Stimulated activated CD4-positive, alpha-beta T cell treated with anti-CD3 and anti-CD28 coated beads, TNF-alpha, amount 100 ng/mL, for 24 hours (primary cell): Measurements from ENCODE around the gene PRSS27.

Experiments
- DNase-seq, 3 experiments: peaks; one replicate each; pipeline ENCODE4 v3.0.0-alpha.2; 2020; ENCODE audit warnings: low read depth in 3 of 3

The PRSS27 gene

DNA sequence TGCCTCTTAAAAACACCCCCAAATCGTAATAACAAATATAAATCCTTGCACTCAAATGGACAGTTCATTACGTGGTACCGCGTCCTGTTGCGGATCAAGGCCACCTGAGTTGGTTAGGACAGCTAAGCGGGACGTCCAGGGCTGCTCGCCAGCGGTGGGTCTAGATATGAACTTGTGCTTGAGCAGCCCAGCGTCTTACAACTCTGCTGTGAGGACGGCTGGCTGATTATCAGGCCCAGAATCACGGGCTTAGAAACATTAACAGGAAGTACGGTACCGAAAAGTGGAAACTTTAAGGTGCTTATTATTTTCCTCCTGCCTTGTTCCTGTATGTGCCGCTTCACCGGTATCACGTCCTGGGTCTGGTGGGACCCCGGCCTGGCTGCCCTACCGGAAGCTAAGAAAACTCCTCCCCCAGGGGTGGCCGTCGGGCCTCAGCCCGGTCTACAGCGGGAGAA lies 31.6 kb upstream of the PRSS27 start:
- DNase-seq: no peak

DNA sequence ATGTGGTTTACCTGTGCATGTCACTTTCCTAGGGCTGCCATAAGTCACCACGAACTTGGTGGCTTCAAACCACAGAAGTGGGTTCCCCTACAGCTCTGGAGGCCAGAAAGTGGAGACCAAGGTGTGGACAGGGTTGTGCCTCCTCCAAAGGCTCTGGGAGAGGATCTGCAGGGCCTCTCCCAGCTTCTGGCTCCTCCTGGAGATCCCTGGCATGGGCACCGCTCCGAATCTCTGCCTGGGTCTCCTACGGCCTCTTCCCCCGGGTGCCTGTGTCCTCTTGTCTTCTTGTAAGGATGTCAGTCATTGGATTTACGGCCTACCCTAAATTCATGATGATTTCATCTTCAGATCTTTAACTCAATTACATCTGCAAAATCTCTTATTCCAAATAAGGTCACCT lies 29.9 kb upstream of the PRSS27 start:
- DNase-seq: no peak

DNA sequence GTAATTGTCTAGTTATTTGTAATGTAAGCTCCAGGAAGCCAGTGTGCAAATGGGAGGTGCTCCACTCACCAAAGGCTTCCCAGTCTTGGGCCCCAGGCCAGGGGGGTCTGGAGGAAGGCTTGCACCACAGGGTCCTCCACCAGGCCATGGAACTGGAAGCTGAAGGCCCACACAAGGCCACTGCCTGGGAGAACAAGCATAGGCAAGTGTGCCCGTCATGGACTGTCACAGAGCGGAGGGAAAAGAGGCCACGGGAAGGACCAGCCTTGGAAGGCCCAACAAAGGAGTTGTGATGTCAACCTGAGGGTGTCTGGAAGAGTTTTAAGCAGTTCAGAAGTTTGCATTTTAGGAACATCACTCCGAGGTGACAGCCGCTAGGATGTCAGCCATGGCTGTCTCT lies 29.5 kb upstream of the PRSS27 start:
- no peak for DNase-seq

DNA sequence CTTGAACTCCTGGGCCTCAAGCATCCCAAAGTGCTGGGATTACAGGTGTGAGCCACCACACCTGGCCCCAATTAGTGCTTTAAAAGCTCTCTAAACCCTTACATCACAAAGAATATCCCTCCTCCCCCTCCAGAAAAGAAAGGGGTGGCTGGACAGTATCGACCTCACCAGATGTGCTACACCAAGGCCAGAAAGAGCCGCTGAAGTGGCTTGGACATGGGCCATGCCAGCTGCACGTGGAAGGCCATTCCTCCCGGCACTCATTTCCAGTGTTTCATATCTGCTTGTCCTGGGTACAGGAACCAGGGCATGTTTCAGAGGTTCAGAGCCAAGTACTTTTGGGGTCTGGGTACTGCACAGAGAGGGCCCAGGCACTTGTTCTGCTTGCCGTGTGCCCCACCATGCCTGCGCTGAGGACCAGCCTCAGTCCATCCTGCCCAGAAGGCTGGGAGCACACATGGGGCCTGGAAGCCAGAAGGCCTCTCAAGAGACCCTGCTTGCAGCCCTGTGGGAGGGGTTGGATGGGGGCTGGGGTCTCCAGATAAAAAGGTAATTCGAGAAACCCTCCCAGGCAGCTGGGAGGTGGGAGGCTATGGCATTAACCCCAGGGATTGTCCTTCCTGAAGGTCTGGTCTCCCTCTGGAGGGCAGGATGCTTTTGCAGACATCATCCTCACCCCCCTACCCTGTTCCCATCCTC lies 28.9 kb upstream of the PRSS27 start:
- DNase-seq: no peak

DNA sequence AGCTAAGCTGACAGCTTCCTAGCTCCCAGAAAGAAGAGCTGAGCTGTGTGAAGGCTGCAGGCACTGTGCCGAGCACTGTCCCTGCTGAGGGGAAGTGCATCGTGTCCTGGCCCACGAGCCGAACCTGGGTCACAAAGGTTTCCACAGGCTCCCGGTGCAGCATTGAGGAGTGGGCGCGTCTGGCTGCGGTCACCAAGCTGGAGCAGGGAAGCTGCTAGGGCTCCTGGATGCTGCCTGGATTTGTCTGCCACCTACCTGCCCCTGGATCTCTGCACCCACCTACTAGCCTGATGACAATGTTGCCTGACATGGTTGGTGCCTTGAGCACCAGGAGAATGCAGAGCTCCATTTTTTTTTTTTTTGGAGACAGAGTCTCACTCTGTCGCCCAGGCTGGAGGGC lies 25.9 kb upstream of the PRSS27 start:
- DNase-seq: no peak

DNA sequence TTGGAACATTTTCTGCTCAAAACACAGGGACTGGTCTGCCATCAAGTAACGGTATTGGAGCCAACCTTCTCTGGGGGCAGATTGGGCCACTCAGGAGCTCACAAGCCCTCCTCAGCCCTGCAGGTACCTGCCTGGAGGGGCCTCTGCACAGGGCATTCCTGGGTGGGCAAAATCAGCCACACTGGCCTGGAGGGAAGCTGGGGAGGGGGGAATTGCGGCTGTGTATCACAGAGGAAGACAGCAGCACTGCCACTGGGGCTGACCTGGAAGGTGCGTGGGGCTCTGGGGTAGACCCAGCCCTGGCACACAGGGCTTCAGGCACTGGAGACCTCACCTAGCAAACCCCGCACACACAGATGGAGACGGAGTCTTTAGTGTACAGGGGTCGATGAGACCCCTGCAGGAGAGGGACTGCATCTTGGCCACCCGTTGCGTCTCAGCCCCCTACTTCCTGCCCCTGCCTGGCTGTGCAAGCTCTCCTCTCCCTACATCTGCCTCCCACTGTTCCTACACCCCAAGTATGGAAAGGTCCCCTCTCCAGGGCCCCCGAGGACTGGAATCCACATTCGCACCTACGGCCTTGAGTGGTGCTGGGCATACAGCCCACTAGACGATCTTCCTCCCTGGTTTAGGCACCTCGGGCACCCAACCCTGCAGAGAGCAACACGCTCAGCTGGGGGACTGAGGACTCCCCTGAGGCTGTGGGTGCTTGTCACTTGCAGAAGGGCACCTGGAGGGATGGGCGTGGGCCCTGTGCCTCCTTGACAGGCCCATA lies 25.3 kb upstream of the PRSS27 start:
- DNase-seq: no peak

DNA sequence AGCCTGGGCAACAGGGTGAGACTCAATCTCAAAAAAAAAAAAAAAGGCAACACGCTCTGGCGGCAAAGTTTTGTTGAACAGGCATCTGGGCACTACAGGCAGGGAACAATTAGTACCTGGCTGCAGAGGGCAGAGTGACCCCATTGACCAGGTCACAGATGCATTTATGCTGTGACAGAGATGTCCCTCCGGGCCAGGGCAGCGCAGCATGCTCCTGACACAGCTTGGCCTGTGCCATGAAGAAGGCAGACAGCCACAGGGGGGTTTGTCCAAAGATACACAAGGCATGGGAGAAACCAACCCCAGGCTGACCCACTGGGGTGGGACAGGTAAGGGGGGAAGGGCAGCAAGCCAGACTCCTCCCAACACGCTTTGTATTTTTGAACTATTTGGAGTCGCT lies 24.7 kb upstream of the PRSS27 start:
- DNase-seq: no peak

DNA sequence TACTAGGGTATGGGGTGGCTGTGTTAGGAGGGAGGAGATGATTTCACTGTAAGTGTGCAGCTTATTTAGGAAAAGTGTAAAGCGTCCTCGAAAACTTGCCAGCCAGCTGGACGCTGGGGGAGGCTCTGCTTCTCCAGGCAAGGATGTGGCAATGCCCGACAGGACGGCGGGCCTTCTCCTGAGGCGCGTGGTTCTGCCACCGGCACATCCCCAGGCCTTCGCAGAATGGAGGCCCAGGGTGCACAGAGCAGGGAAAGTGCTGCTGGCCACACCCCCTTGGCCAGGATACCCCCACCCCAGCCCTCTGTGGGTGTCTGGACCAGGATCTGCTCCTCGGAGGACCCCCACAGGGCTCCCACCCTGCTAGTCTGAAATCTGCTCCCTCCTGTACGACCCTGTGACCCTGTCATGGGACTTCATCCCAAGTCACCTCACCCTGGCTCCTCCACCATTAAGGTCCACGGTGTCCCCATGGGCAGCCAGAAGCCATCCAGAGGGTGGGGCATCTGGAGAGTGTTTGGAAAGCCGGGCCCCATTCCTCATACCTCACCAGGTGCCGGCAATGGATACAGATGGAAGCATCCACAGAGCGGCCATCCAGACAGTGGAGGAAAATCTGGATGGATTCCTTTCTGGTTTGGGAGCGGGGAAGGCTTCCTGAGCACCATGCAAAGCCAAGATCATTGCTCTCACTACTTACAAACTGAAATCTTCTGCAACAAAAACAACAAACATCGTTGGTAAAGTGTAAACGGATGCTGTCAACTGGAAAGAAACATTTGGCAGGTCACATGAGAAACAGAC lies 23.2 kb upstream of the PRSS27 start:
- no peak for DNase-seq

DNA sequence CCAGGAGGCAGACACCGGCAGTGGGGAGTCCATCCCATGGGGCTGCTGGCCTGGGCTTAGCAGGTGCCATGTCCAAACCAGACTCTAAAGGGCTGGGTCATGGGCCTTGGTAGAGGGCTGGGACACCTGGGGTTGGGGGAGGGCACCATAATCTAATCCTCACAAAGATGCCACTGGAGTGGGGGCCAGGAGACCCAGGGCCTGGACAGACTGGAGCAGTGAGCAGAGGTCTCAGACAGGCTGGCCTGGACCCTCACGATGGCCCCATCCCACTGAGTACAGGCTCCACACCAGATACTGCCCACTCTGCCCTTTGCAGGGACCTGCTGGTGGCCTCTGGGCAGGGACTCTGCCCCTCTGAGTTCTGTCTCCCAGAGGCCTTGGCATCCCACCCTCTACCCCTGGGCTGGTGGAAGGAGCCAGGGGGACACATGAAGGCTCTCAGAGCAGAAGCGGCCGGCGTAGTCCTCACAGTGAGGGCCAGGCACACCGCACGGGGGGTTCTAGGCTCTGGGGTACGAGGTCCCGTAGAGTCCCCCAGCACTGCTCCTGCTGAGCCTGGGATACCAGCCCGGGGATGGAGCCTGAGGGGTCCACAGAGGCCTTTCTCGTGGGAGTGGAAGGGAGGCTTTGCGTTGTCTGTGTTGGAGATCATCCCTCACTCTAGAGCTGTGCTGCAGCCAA lies 22.4 kb upstream of the PRSS27 start:
- no peak for DNase-seq

DNA sequence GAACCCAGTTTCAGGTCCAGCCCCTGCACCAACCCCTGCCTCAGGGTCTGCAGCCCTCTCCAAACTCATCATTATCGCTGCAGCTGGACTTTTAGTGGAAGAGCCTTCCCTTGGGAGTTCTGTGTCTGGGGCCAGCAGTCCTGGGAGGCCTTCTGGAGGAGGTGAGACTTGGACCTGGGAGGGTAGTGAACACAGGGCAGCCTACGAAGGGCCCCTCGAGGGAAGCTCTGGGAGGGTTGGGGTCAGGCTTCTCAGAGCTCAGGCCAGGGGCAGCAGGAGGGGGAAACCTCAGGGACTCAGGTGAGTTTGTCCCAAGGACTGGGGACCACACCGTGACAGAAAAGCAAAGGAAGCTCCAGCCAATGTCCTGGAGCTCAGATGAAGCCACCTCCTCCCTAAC lies 21.1 kb upstream of the PRSS27 start:
- no peak for DNase-seq

DNA sequence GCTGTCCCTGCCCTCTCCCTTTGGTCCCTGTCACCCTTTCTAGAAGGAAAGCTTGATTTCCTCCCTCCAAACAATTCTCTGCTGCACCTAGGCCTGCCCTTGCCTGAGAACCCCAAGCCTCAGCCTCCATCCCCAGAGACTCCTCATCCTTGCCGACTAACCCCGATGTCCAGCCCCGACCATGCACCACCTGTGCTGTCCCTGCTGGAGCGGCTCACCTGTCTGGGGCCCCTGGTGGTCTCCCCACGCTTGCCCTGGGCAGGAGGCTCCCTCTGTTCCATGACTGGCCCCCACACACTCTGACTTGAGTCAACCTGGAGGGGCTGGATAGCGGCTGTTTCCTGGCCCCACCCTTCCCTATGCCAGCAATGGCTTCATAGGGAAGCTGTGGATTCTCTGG lies 20.5 kb upstream of the PRSS27 start:
- no peak for DNase-seq

DNA sequence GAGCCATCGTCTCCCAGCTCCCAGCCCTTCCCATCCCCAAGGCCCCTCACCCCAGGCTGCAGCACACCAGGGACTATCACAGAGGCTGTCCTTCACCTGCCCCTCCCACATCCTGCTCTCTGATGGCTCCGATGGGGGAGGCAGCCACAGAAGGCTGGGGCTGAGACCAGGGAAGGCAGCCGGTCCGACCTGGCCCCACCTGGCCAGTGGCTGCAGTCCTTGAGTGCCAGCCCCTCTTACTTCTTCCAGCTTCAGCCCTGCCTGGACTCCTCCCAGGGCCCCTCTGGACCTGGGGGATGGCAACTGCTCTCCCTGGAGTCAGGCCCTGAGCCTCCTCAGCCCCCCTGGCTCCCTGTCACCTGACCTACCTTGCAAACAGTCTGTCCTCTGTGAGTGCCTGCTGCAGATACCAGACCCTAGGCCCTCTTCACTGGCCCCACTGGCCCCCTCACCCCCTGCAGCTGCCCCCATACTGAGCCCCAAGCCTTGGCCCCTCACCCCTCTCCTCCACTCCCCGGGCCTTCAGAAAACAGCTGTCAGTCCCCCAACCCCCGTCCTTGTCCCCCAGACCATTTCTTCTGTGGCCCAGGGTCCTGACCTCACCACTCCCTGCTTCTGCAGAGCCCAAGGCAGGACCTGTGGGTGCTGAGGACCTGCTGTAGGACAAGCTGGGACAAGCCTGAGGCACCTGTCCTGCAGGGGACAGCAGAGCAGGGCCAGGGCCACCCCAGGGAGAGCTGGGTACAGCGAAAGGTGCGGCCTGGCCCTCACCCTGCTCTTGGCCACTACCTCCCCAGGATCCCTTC lies 19.8 kb upstream of the PRSS27 start:
- no peak for DNase-seq

DNA sequence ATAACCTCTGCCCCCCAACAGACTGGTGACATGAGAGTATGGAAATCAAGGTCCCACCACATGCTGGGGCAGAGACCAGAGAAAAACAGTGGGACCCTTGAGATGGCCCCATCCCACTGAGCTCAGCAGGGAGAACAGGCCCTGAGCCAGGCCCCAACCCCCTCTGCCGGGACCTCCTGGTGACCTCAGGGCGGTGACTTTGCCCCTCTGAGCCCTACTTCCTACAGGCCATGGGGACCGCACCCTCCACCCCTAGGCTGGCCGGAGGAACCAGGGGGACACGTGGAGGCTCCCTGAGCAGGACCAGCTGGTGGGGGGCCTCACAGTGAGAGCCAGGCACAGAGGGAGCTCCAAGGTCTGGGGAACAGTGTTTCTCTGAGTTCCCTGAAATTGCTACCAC lies 18.6 kb upstream of the PRSS27 start:
- DNase-seq: no peak

DNA sequence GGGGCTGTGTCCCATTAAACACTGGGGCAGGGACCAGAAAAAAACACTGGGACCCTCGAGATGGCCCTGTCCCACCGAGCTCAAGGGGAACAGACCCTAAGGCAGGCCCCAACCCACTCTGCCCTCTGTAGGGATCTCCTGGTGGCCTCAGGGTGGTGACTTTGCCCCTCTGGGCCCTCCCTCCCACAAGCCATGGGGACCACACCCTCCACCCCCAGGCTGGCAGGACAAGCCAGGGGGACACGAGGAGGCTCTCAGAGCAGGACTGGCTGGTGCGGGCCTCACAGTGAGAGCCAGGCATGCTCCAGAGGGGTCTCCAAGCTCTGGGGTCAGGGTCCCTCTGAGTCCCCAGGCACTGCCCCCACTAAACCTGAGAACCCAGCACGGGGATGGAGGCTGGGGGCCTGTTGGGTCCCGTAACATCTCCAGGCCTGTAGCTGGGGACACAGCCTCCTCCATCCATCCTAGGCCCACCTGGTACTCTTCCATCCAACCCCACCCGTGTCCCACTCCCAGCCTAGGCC lies 17.9 kb upstream of the PRSS27 start:
- no peak for DNase-seq

DNA sequence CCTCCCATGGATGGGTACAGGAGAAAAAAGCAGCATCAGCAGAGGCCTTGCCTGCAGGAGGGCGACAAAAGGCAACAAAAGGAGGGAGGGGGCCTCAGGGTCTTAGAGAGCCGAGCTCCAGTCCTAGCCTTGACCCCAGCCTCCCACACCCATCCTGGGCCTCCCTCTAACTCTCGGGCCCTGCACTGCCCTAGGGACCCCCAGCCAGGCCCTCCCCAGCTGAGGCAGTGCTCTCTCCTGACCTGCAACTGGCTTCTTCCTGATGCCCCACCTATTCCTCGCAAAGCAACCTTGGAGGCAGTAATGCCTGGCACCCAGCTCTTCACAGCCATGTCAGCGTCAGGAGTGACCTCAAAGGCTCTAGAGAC lies 17.2 kb upstream of the PRSS27 start:
- DNase-seq: no peak

DNA sequence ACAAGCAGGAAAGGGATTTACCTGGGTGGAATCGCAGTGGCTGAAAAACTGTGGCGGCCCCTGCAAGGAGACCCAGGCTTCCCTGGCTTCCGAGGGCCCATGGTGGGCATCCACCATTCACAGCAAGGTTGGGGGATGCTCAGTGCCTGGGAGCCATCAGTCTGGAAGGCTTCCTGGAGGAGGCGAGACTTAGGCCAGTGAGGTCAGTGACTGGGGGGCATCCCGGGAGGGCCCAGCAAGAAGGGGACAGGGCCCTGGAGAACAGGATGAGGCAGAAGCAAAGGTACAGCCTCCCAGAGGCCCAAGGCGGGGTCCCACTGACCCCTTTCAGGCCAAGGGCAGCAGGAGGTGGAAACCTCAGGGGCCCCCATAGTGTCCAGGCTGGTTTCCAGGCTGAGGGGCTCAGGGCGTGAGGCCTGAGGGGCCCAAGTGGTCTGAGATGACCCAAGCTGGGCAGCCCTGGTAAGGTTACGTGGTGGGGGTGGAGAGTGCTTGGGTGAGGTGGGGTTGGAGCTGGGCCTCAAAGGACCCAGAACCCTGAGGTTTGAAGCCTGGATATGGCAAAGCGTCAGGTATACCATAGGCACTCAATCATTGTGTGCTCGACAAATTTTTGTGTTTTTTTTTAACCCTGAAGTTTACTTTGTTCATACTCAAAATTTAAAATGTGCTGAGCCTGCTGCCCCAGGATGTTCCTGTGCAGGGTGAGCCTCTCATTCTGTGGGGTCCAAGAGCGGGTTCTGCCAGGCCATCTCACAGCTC lies 16.6 kb upstream of the PRSS27 start:
- DNase-seq: no peak

DNA sequence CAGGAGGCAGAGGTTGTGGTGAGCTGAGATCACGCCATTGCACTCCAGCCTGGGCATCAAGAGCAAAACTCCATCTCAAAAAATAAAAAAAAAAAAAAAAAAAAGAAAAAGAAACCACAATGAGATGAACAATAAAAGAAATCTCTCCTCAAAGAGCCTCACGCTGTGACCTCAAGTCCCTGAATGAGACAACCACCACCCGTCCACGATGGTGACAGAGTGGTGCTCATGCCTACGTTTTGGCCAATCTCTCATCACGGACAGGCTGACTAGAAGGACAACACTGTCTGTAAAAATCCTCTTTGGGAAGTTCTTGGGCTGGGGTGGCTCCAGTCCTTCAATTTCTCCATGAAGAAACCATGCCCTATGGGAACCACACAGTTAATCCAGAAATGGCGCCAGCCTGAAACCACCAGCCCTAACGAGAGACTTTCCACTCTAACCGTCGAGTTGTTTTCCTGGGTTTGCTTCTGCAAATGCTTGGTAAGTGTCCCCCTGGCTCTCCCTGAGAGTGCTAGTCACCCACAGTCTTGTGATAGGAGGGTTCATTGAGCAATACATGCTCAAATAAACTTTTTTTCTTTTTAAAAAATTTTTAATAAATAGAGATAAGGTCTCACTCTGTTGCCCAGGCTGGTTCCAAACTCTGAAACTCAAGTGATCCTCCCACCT lies 15.0 kb upstream of the PRSS27 start:
- no peak for DNase-seq

DNA sequence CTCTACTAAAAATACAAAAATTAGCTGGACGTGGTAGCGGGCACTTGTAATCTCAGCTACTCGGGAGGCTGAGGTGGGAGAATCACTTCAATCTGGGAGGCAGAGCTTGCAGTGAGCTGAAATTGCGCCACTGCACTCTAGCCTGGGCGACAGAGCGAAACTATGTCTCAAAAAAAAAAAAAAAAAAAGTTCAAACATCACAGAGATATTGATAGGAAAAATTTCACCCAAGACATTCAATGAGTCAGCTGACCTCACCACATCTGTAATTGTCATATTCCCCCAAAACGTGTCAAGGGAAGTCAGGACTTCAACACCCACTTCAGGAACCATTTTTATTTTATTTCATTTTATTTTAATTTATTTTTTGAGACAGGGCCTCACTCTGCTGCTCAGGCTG lies 8.0 kb upstream of the PRSS27 start:
- no peak for DNase-seq

DNA sequence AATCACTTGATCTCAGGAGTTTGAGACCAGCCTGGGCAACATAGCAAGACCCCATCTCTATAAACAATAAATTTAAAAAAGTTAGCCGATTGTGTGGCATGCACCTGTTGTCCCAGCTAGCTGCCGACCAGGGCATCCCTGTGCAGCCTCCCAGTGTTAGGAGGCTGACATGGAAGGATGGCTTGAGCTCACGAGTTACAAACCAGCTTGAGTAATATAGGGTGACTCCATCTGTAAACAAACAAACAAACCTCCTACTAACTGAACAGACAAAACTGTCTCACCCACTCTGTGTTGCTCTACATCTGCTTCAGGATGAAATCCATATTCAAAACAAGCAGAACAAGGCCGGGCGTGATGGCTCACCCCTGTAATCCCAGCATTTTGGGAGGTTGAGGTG lies 6.9 kb upstream of the PRSS27 start:
- DNase-seq: no peak
